HCT116 (cell line): ENCODE measurements around the gene UNK. TPM values are rescaled to one million over a fixed set of nuclear protein-coding genes. Genes with fewer than 3 reads are reported as not detected.

ENCODE experiments used
- ATAC-seq: fragments of 200-7000 bp; cut with Tn5 transposase; 2 replicates; pipeline ENCODE4 v1.9.1; 2020; ENCODE audit warnings: mild to moderate bottlenecking, moderate library complexity
- BruUV-seq: library from RNA; stranded (reverse); fragments of 400-500 nt; replicated peaks from 2 replicates; lab custom pipeline; 2021; lab: Mats Ljungman, UMichigan
- CTCF ChIA-PET: fragments of 300-600 bp; sonication (Branson Sonifier 250); formaldehyde crosslinking; loops from one replicate; lab custom pipeline; 2021; ENCODE audit warnings: antibody characterized with exemption; lab: Charles Lee
- POLR2A ChIA-PET: fragments of 300-600, 350-600 bp; sonication (Branson Sonifier 250); formaldehyde crosslinking; loops from one replicate; lab custom pipeline; 2021; ENCODE audit warnings: antibody characterized with exemption; lab: Charles Lee
- RAD21 ChIA-PET, 2 experiments: fragments of 300-600 bp; sonication (Branson Sonifier 250); formaldehyde crosslinking; loops; one replicate each; lab custom pipeline; 2023; ENCODE audit warnings: low total read pairs in 2 of 2; ENCODE audit not compliant: uncharacterized antibody in 2 of 2, unreplicated experiment in 2 of 2, low non-redundant PET in 1 of 2; lab: Charles Lee
- DNase-seq: peaks from one replicate; pipeline ENCODE4 v3.0.0-alpha.2; 2010; ENCODE audit warnings: low read depth, low spot score
- H2AFZ ChIP-seq: fragments of 200-600 bp; shearing (Covaris generic), sonication (generic); 2 replicates; pipeline ENCODE4 v1.6.1; 2017; ENCODE audit warnings: low read depth, mixed run types, mixed read lengths, antibody characterized with exemption, low read length; ENCODE audit not compliant: poor library complexity, severe bottlenecking
- H3K27ac ChIP-seq: 2 replicates; pipeline ENCODE4 v1.5.1; 2012; ENCODE audit warnings: low read depth, low read length
- H3K27me3 ChIP-seq: fragments of 200-600 bp; sonication (generic); 2 replicates; pipeline ENCODE4 v1.6.1; 2016; ENCODE audit warnings: mixed run types, low read length, mixed read lengths; ENCODE audit not compliant: insufficient read depth
- H3K36me3 ChIP-seq, 2 experiments: fragments of 200-500 bp in 1 of 2; fragments of 200-600 bp in 1 of 2; sonication (Bioruptor generic) in 1 of 2; sonication (generic) in 1 of 2; 2 replicates each; pipeline versions ENCODE4 v1.5.1 to v1.6.1; 2014 to 2016; ENCODE audit warnings: low read length in 2 of 2, inconsistent platforms in 1 of 2, mixed read lengths in 1 of 2, mixed run types in 1 of 2; ENCODE audit not compliant: insufficient read depth in 2 of 2, control insufficient read depth in 1 of 2
- H3K4me1 ChIP-seq, 2 experiments: fragments of 200-600 bp in 1 of 2; sonication (generic) in 1 of 2; 2 replicates each; pipeline versions ENCODE4 v1.5.1 to v1.6.1; 2012 to 2017; ENCODE audit warnings: low read length in 2 of 2, inconsistent platforms in 1 of 2, mild to moderate bottlenecking in 1 of 2, mixed read lengths in 1 of 2, mixed run types in 1 of 2, moderate library complexity in 1 of 2; ENCODE audit not compliant: insufficient read depth in 2 of 2, control insufficient read depth in 1 of 2
- H3K4me2 ChIP-seq: fragments of 200-600 bp; sonication (generic); 2 replicates; pipeline ENCODE4 v1.6.1; 2017; ENCODE audit warnings: mixed run types, low read length, mixed read lengths
- H3K4me3 ChIP-seq, 2 experiments: fragments of 200-600 bp in 1 of 2; sonication (generic) in 1 of 2; replicated peaks in 1 of 2; 2 replicates each; pipeline ENCODE4 v1.5.1; 2011 to 2016; ENCODE audit warnings: low read length in 2 of 2, control low read depth in 1 of 2, low read depth in 1 of 2, mild to moderate bottlenecking in 1 of 2, mixed read lengths in 1 of 2, mixed run types in 1 of 2
- H3K79me2 ChIP-seq: fragments of 200-600 bp; sonication (generic); 2 replicates; pipeline ENCODE4 v1.6.1; 2017; ENCODE audit warnings: mild to moderate bottlenecking, mixed run types, low read length, moderate library complexity, mixed read lengths; ENCODE audit not compliant: insufficient read depth
- H3K9ac ChIP-seq: fragments of 200-600 bp; sonication (generic); 2 replicates; pipeline ENCODE4 v1.6.1; 2016; ENCODE audit warnings: low read length, mixed read lengths
- H3K9me2 ChIP-seq: fragments of 200-600 bp; sonication (generic), shearing (Covaris generic); 2 replicates; pipeline ENCODE4 v1.6.1; 2017; ENCODE audit warnings: mixed run types, mild to moderate bottlenecking, moderate library complexity; ENCODE audit not compliant: insufficient read depth
- H3K9me3 ChIP-seq, 2 experiments: fragments of 200-500 bp in 1 of 2; fragments of 200-600 bp in 1 of 2; sonication (Bioruptor generic) in 1 of 2; sonication (generic) in 1 of 2; 2 replicates each; pipeline ENCODE4 v1.6.1; 2014 to 2017; ENCODE audit warnings: low read length in 2 of 2, mixed read lengths in 2 of 2, inconsistent platforms in 1 of 2, low read depth in 1 of 2, mild to moderate bottlenecking in 1 of 2, mixed run types in 1 of 2, moderate library complexity in 1 of 2; ENCODE audit not compliant: control insufficient read depth in 1 of 2, insufficient read depth in 1 of 2
- H4K20me1 ChIP-seq: fragments of 200-600 bp; sonication (generic), shearing (Covaris generic); 2 replicates; pipeline ENCODE4 v1.6.1; 2017; ENCODE audit warnings: mixed run types, mild to moderate bottlenecking, moderate library complexity; ENCODE audit not compliant: insufficient read depth
- CEBPB ChIP-seq: IDR thresholded peaks from 2 replicates; pipeline ENCODE4 v1.6.1; 2012; ENCODE audit warnings: low read depth
- CTCF ChIP-seq, 3 experiments: fragments of 200-600 bp in 1 of 3; sonication (generic) in 1 of 3; IDR thresholded peaks in 2 of 3; conservative IDR thresholded peaks in 1 of 3; 2 replicates each; pipeline ENCODE4 v1.5.1; 2012 to 2017; ENCODE audit warnings: low read depth in 2 of 3, low read length in 2 of 3, antibody characterized with exemption in 1 of 3, borderline replicate concordance in 1 of 3, control low read depth in 1 of 3, mild to moderate bottlenecking in 1 of 3, mixed read lengths in 1 of 3, mixed run types in 1 of 3, moderate library complexity in 1 of 3; ENCODE audit not compliant: insufficient read depth in 1 of 3
- JUND ChIP-seq: IDR thresholded peaks from 2 replicates; pipeline ENCODE4 v1.6.1; 2012
- MAX ChIP-seq: IDR thresholded peaks from 2 replicates; pipeline ENCODE4 v1.6.1; 2012
- POLR2A ChIP-seq: IDR thresholded peaks from 2 replicates; pipeline ENCODE4 v1.7.0; 2011; ENCODE audit warnings: borderline replicate concordance; ENCODE audit not compliant: insufficient read depth, insufficient read length; ENCODE audit errors: extremely low read depth
- POLR2AphosphoS5 ChIP-seq: IDR thresholded peaks from 2 replicates; pipeline ENCODE4 v1.6.1; 2011; ENCODE audit warnings: mild to moderate bottlenecking, low read depth, low read length, moderate library complexity
- RAD21 ChIP-seq: IDR thresholded peaks from 2 replicates; pipeline ENCODE4 v1.6.1; 2012; ENCODE audit warnings: low read depth, mild to moderate bottlenecking
- REST ChIP-seq: IDR thresholded peaks from 2 replicates; pipeline ENCODE4 v1.6.1; 2012; ENCODE audit warnings: low read depth
- ZNF274 ChIP-seq: fragments of 200-500 bp; sonication (Bioruptor generic); IDR thresholded peaks from 2 replicates; pipeline ENCODE4 v1.6.1; 2014; ENCODE audit warnings: mild to moderate bottlenecking, low read depth, low read length, inconsistent platforms
- intact Hi-C: fragments of 100-400 bp; cut with micrococcal nuclease; formaldehyde crosslinking; loops from 2 replicates; pipeline ENCODE4 v1.10.0; 2022
- total RNA-seq: library from RNA; stranded (reverse); gene quantifications from one replicate; pipeline ENCODE4 v1.2.1, GENCODE V29; 2021; ENCODE audit not compliant: unreplicated experiment

Gene UNK
- total RNA-seq, 1 experiment from 2014 or later, result 40.6 TPM

- TF ChIP-seq RAD21, result no peak
- no peak for TF ChIP-seq POLR2AphosphoS5
- TF ChIP-seq CTCF (IDR thresholded peaks at IDR 0.05 in 2 of 3, conservative IDR thresholded peaks at IDR 0.05 in 1 of 3; ENCODE audit: borderline replicate concordance in 1 of 3, insufficient read depth in 1 of 3, low read depth in 2 of 3, low read length in 2 of 3), result no peak
- no peak for TF ChIP-seq CEBPB
- no peak for TF ChIP-seq MAX
- TF ChIP-seq POLR2A, result no peak
- TF ChIP-seq REST, result no peak
- TF ChIP-seq JUND, result no peak
- no peak for TF ChIP-seq ZNF274
- TF ChIP-seq, all 23 proteins: peak for 0
- DNase-seq (no peak), ATAC-seq (no peak)
- BruUV-seq, result no TSS peak
- intact Hi-C loops, result no loop called here
- POLR2A ChIA-PET, result no interaction called here
- Histone ChIP-seq H3K4me2 (no peak overlapping the region), H3K4me1 (peaks cover 33 to 51% of the 10 kb centered on the region in 2 experiments), H3K9me3 (no peaks in the 10 kb centered on the region), H4K20me1 (no peaks in the 10 kb centered on the region), H3K9ac (no peak overlapping the region), H3K79me2 (no peaks in the 10 kb centered on the region), H3K27ac (no peak overlapping the region), H3K27me3 (no peaks in the 10 kb centered on the region), H3K36me3 (peaks cover 10% of the 10 kb centered on the region in 2 experiments; a peak in 3 of 4 replicates), H3K9me2 (no peaks in the 10 kb centered on the region), H2AFZ (no peak overlapping the region), H3K4me3 (no peak overlapping the region)
- CTCF ChIA-PET, result no interaction called here
- RAD21 ChIA-PET, result no interaction called here
These were observed 57.8 kb downstream of the UNK start for GRCh38 chr17:75842411-75842810.
